Measurements from ENCODE around the gene CAMTA1.

The CAMTA1 gene

DNA sequence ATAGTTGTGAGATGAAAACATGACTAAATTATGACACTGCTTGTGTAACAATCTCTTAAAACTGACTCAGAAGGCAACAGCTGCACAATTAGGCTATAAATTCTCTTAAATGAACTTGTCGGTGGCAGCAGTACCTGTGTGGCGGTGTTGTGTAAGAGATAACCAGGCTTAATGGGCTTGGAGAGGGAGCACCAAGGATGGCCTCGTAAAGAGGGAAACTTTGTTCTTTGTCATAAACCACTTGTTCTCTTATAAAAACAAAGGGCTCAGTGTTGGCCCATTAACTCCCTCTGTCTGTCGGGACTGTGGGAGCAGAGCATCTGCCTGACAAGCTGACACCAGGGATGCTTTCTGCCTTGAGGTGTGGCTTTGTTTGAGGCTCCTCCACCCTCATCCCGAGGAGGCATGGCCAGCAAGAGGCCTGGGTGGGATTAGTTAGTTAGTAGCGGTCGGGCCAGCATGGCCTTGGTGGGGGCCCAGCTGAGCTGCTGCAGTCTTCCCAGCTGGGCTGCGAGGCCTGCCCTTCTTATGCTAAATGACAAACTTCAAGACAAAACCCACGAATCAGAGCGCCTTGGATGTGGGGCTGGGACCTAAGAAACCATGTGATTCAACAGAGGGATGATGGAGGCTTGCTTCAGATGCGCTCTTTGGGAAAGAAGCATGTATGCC is 171.4 kb downstream of the CAMTA1 start:
- H3K79me2 ChIP-seq (ENCODE audit: insufficient read depth, low read length): no peaks in the 10 kb centered on the region
- no peak overlapping the region for H2AFZ ChIP-seq (ENCODE audit: low read depth, low read length)
- no peaks in the 10 kb centered on the region for H3K4me1 ChIP-seq (ENCODE audit: insufficient read depth, low read length)
- DNase-seq: no peak
- H4K20me1 ChIP-seq (ENCODE audit: insufficient read depth, low read length): peaks cover 3% of the 10 kb centered on the region; the same call in 1 of the 2 replicates
- TF ChIP-seq, protein P1, sequence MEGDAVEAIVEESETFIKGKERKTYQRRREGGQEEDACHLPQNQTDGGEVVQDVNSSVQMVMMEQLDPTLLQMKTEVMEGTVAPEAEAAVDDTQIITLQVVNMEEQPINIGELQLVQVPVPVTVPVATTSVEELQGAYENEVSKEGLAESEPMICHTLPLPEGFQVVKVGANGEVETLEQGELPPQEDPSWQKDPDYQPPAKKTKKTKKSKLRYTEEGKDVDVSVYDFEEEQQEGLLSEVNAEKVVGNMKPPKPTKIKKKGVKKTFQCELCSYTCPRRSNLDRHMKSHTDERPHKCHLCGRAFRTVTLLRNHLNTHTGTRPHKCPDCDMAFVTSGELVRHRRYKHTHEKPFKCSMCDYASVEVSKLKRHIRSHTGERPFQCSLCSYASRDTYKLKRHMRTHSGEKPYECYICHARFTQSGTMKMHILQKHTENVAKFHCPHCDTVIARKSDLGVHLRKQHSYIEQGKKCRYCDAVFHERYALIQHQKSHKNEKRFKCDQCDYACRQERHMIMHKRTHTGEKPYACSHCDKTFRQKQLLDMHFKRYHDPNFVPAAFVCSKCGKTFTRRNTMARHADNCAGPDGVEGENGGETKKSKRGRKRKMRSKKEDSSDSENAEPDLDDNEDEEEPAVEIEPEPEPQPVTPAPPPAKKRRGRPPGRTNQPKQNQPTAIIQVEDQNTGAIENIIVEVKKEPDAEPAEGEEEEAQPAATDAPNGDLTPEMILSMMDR (IDR thresholded peaks at IDR 0.05; ENCODE audit: borderline replicate concordance, extremely low read depth, low read length, poor library complexity, severe bottlenecking): no peak
- no peak for TF ChIP-seq EZH2 (IDR thresholded peaks at IDR 0.05; ENCODE audit: borderline replicate concordance, low read depth, low read length, severe bottlenecking)
- no peak overlapping the region for H3K4me3 ChIP-seq (ENCODE audit: low read depth in 1 of 2, low read length in 2 of 2)
- H3K36me3 ChIP-seq (ENCODE audit: insufficient read depth, low read length): no peaks in the 10 kb centered on the region
- ATAC-seq (ENCODE audit: insufficient read depth, low read depth): no peak
- no peak overlapping the region for H3K4me2 ChIP-seq (ENCODE audit: insufficient read depth, low read length)
- no peaks in the 10 kb centered on the region for H3K27me3 ChIP-seq (ENCODE audit: insufficient read depth, low read length, poor library complexity)
- H3K9me3 ChIP-seq (ENCODE audit: insufficient read depth, low read length, severe bottlenecking): no peaks in the 10 kb centered on the region
- H3K27ac ChIP-seq (ENCODE audit: low read length): no peak overlapping the region
- no peak overlapping the region for H3K9ac ChIP-seq (ENCODE audit: low read depth, low read length)

DNA sequence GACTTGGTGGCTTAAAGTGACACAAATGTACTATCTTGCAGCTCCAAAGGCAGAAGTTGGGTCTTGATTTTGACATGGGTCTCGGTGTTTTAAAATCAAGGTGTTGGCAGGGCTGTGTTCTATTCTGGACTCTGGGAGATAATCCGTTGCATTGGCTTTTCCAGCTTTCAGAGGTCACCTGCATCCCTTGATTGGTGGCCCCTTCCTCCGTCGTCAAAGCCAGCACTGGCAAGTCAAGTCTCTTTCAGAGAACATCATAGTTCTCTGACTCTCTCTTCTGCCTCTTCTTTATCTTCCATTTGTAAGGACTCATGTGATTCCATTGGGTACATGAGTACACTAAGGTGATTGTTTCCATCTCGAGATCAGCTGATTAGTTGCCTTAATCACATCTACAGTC is 172.1 kb downstream of the CAMTA1 start:
- TF ChIP-seq EZH2 (IDR thresholded peaks at IDR 0.05; ENCODE audit: borderline replicate concordance, low read depth, low read length, severe bottlenecking): no peak
- TF ChIP-seq, protein P1 (IDR thresholded peaks at IDR 0.05; ENCODE audit: borderline replicate concordance, extremely low read depth, low read length, poor library complexity, severe bottlenecking): no peak
- DNase-seq: no peak
- no peak overlapping the region for H3K4me3 ChIP-seq (ENCODE audit: low read depth in 1 of 2, low read length in 2 of 2)
- ATAC-seq (ENCODE audit: insufficient read depth, low read depth): no peak
- no peak overlapping the region for H3K27ac ChIP-seq (ENCODE audit: low read length)
- H4K20me1 ChIP-seq (ENCODE audit: insufficient read depth, low read length): peaks cover 3% of the 10 kb centered on the region; the same call in 1 of the 2 replicates
- no peak overlapping the region for H2AFZ ChIP-seq (ENCODE audit: low read depth, low read length)
- no peak overlapping the region for H3K9ac ChIP-seq (ENCODE audit: low read depth, low read length)
- no peak overlapping the region for H3K4me2 ChIP-seq (ENCODE audit: insufficient read depth, low read length)
- H3K36me3 ChIP-seq (ENCODE audit: insufficient read depth, low read length): no peaks in the 10 kb centered on the region
- H3K4me1 ChIP-seq (ENCODE audit: insufficient read depth, low read length): no peaks in the 10 kb centered on the region
- no peaks in the 10 kb centered on the region for H3K79me2 ChIP-seq (ENCODE audit: insufficient read depth, low read length)
- H3K9me3 ChIP-seq (ENCODE audit: insufficient read depth, low read length, severe bottlenecking): no peaks in the 10 kb centered on the region
- no peaks in the 10 kb centered on the region for H3K27me3 ChIP-seq (ENCODE audit: insufficient read depth, low read length, poor library complexity)

DNA sequence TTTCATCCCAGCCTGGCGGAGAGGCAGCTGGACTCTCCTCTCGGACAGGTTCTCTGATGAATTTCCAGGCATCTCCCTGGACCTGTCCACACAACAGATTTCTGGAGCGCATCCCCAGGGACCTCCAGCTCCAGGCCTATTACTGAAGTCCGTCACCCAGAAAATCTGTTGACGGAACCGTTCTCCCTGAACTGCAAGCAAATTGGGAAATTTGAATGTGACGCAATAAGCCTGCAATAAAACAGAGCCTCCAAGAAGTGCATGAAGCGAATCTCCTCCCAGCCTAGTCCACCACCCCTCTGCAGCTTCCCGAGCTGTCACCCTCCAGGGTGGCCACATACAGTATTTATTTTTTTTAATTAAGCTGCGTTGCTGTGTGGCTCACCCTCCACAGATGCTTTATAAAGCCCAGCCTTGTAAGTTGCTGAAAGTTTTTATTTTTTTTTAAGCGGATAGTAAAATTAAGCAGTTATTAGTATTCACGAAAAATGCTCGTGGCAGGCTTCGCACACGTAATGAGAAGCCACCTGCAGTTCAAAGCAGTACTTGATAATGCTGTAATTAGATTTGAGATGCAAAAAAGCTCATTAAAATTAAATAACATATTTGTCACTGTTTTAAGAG is 173.3 kb downstream of the CAMTA1 start:
- no peak overlapping the region for H3K27ac ChIP-seq (ENCODE audit: low read length)
- ATAC-seq (ENCODE audit: insufficient read depth, low read depth) (no peak), DNase-seq (no peak)
- TF ChIP-seq, protein P1 (IDR thresholded peaks at IDR 0.05; ENCODE audit: borderline replicate concordance, extremely low read depth, low read length, poor library complexity, severe bottlenecking): no peak
- TF ChIP-seq EZH2 (IDR thresholded peaks at IDR 0.05; ENCODE audit: borderline replicate concordance, low read depth, low read length, severe bottlenecking): no peak
- H3K4me3 ChIP-seq (ENCODE audit: low read depth in 1 of 2, low read length in 2 of 2): no peak overlapping the region
- no peaks in the 10 kb centered on the region for H3K79me2 ChIP-seq (ENCODE audit: insufficient read depth, low read length)
- no peaks in the 10 kb centered on the region for H3K36me3 ChIP-seq (ENCODE audit: insufficient read depth, low read length)
- H3K9me3 ChIP-seq (ENCODE audit: insufficient read depth, low read length, severe bottlenecking): no peaks in the 10 kb centered on the region
- H2AFZ ChIP-seq (ENCODE audit: low read depth, low read length): no peak overlapping the region
- H3K9ac ChIP-seq (ENCODE audit: low read depth, low read length): no peak overlapping the region
- no peaks in the 10 kb centered on the region for H3K27me3 ChIP-seq (ENCODE audit: insufficient read depth, low read length, poor library complexity)
- H4K20me1 ChIP-seq (ENCODE audit: insufficient read depth, low read length): no peaks in the 10 kb centered on the region; the same call in 1 of the 2 replicates
- H3K4me1 ChIP-seq (ENCODE audit: insufficient read depth, low read length): no peaks in the 10 kb centered on the region
- no peak overlapping the region for H3K4me2 ChIP-seq (ENCODE audit: insufficient read depth, low read length)

Data from DND-41 (cell line).